ENCODE data around the gene DNMT1.
A peak's percentile ranks its signal among the peaks of the same experiment; 100 is the strongest.

Gene DNMT1

GRCh38 chr19:10209315-10209714, 14.6 kb upstream of the DNMT1 start:
- TF ChIP-seq RAD21 (IDR thresholded peaks at IDR 0.05; ENCODE audit: low read depth) (no peak), YY1 (IDR thresholded peaks at IDR 0.05; ENCODE audit: low read depth) (no peak), EGR1 (IDR thresholded peaks at IDR 0.05) (no peak), USF1 (IDR thresholded peaks at IDR 0.05) (no peak), TAF1 (IDR thresholded peaks at IDR 0.05; ENCODE audit: low read depth) (no peak), TEAD4 (IDR thresholded peaks at IDR 0.05) (no peak), CREB1 (IDR thresholded peaks at IDR 0.05; ENCODE audit: low read depth) (no peak), MAX (IDR thresholded peaks at IDR 0.05) (no peak), NFIC (IDR thresholded peaks at IDR 0.05) (no peak), EP300 (IDR thresholded peaks at IDR 0.05; ENCODE audit: borderline replicate concordance) (no peak), ZBTB7A (IDR thresholded peaks at IDR 0.05; ENCODE audit: low read depth) (no peak), FOXM1 (IDR thresholded peaks at IDR 0.05; ENCODE audit: borderline replicate concordance, low read depth) (no peak), TCF12 (IDR thresholded peaks at IDR 0.05; ENCODE audit: low read depth) (no peak), CEBPB (IDR thresholded peaks at IDR 0.05) (no peak), REST (IDR thresholded peaks at IDR 0.05; ENCODE audit: low read depth) (no peak)

GRCh38 chr19:10207026-10207425, 12.3 kb upstream of the DNMT1 start:
- TF ChIP-seq FOXM1 (IDR thresholded peaks at IDR 0.05; ENCODE audit: borderline replicate concordance, low read depth): no peak
- TF ChIP-seq YY1 (IDR thresholded peaks at IDR 0.05; ENCODE audit: low read depth): peak; percentile 77
- TF ChIP-seq USF1 (IDR thresholded peaks at IDR 0.05): no peak

- no peak for TF ChIP-seq TAF1 (IDR thresholded peaks at IDR 0.05; ENCODE audit: low read depth)
- no peak for TF ChIP-seq REST (IDR thresholded peaks at IDR 0.05; ENCODE audit: low read depth)
- peak; percentile 99 for TF ChIP-seq MAX (IDR thresholded peaks at IDR 0.05)
- TF ChIP-seq TEAD4 (IDR thresholded peaks at IDR 0.05): peak; percentile 77
- TF ChIP-seq NFIC (IDR thresholded peaks at IDR 0.05): peak; percentile 35; the same call in 1 of the 2 replicates
- TF ChIP-seq TCF12 (IDR thresholded peaks at IDR 0.05; ENCODE audit: low read depth): peak; percentile 40; the same call in 1 of the 2 replicates
- TF ChIP-seq USF1 (IDR thresholded peaks at IDR 0.05): peak; percentile 91
Observed at GRCh38 chr19:10206226-10206885, 11.6 kb upstream of the DNMT1 start.

GRCh38 chr19:10205636-10206035, 10.9 kb upstream of the DNMT1 start:
- no peak for TF ChIP-seq NFIC (IDR thresholded peaks at IDR 0.05)
- TF ChIP-seq CREB1 (IDR thresholded peaks at IDR 0.05; ENCODE audit: low read depth): no peak
- TF ChIP-seq RAD21 (IDR thresholded peaks at IDR 0.05; ENCODE audit: low read depth): no peak
- no peak for TF ChIP-seq TAF1 (IDR thresholded peaks at IDR 0.05; ENCODE audit: low read depth)
- TF ChIP-seq FOXM1 (IDR thresholded peaks at IDR 0.05; ENCODE audit: borderline replicate concordance, low read depth): no peak
- TF ChIP-seq USF1 (IDR thresholded peaks at IDR 0.05): no peak
- TF ChIP-seq MAX (IDR thresholded peaks at IDR 0.05): no peak
- TF ChIP-seq CEBPB (IDR thresholded peaks at IDR 0.05): no peak
- no peak for TF ChIP-seq TEAD4 (IDR thresholded peaks at IDR 0.05)
- TF ChIP-seq EGR1 (IDR thresholded peaks at IDR 0.05): no peak
- no peak for TF ChIP-seq REST (IDR thresholded peaks at IDR 0.05; ENCODE audit: low read depth)
- TF ChIP-seq ZBTB7A (IDR thresholded peaks at IDR 0.05; ENCODE audit: low read depth): no peak
- TF ChIP-seq EP300 (IDR thresholded peaks at IDR 0.05; ENCODE audit: borderline replicate concordance): no peak
- no peak for TF ChIP-seq TCF12 (IDR thresholded peaks at IDR 0.05; ENCODE audit: low read depth)
- TF ChIP-seq YY1 (IDR thresholded peaks at IDR 0.05; ENCODE audit: low read depth): no peak

Data from Ishikawa (cell line).